Measurements from ENCODE around the gene LMBR1.

DNA sequence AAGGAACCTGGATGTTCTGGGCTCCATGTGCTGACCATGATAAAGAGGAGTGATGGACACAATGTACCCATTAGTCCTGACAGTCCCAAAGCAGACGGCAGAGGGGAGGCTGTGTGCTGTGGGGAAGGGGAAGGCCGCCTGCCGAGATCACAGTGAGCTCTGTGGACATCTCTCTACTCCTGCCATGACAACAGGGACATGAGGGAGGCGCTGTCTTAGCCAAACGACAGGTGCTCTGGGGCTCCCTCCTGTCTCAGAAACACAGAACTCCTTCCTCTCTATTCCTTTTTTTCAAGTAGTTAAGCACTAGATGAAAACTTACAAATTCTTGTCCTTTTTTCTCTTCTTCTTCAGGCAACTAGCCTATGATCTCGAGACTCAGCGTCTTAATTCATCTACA is 139.4 kb downstream of the LMBR1 start:
- TF ChIP-seq ZNF274 (IDR thresholded peaks at IDR 0.05; ENCODE audit: low read depth, low read length), result no peak
- TF ChIP-seq YY1 (IDR thresholded peaks at IDR 0.05; ENCODE audit: insufficient read depth, insufficient read length), result no peak

Measured in NT2/D1 (cell line).